Uterus (tissue), 4 donors: Measurements from ENCODE around the gene CACNA2D4. TPM values are rescaled to one million over a fixed set of nuclear protein-coding genes. Genes with fewer than 3 reads are reported as not detected.

Experiments
- DNase-seq, 2 donors: peaks; one replicate each; pipeline ENCODE4 v3.0.0-alpha.2; 2019 to 2020
- H3K27ac ChIP-seq, 2 donors: fragments of 200-600 bp; sonication (generic); 1 replicate in 1 of 2; 2 replicates in 1 of 2; pipeline ENCODE4 v1.5.1; 2016 to 2018
- H3K27me3 ChIP-seq, 2 donors: fragments of 200-600 bp; sonication (generic); one replicate each; pipeline ENCODE4 v1.5.1; 2018 to 2019; ENCODE audit warnings: control low read depth in 1 of 2
- H3K36me3 ChIP-seq, 2 donors: fragments of 200-600 bp; sonication (generic); one replicate each; pipeline ENCODE4 v1.5.1; 2019; ENCODE audit warnings: control low read depth in 1 of 2
- H3K4me1 ChIP-seq, 2 donors: fragments of 200-600 bp; sonication (generic); one replicate each; pipeline ENCODE4 v1.5.1; 2018 to 2019; ENCODE audit warnings: control low read depth in 1 of 2
- H3K4me3 ChIP-seq, 2 donors: fragments of 200-600 bp; sonication (generic); 1 replicate in 1 of 2; 2 replicates in 1 of 2; pipeline ENCODE4 v1.5.1; 2018 to 2019; ENCODE audit warnings: mild to moderate bottlenecking in 1 of 2
- H3K9me3 ChIP-seq, 2 donors: fragments of 200-600 bp; sonication (generic); one replicate each; pipeline ENCODE4 v1.5.1; 2019; ENCODE audit warnings: control low read depth in 1 of 2
- POLR2A ChIP-seq, 2 donors: fragments of 450-650 bp; IDR thresholded peaks; one replicate each; pipeline ENCODE4 v1.6.1; 2016; ENCODE audit warnings: antibody characterized with exemption in 2 of 2, mild to moderate bottlenecking in 1 of 2, moderate library complexity in 1 of 2
- intact Hi-C: fragments of 100-400 bp; cut with DNase I; formaldehyde crosslinking; loops from one replicate; pipeline ENCODE4 v1.15.1; 2023; ENCODE audit warnings: low total_unique reads
- total RNA-seq, 4 donors: library from RNA; depleted of rRNA in 3 of 4; stranded (reverse); fragments of >200 nt in 3 of 4; gene quantifications; one replicate each; pipeline versions ENCODE4 v1.1.0 to v1.2.4, GENCODE V29; 2014 to 2023
- TF ChIP-seq, protein P1 (sequence below), 4 experiments: fragments of 200-600 bp in 2 of 4; fragments of 450-650 bp in 2 of 4; sonication (generic) in 2 of 4; IDR thresholded peaks; one replicate each; pipeline ENCODE4 v1.5.1; 2016 to 2019; ENCODE audit warnings: antibody characterized with exemption in 4 of 4, mild to moderate bottlenecking in 2 of 4, moderate library complexity in 1 of 4
- donor health status: DM: yes; HTN: yes; CAD: no.

CACNA2D4 gene
- total RNA-seq, 4 donors from 2014 or later = 2.6 to 4.1 (median 4.0) TPM; not detected in 1

DNA sequence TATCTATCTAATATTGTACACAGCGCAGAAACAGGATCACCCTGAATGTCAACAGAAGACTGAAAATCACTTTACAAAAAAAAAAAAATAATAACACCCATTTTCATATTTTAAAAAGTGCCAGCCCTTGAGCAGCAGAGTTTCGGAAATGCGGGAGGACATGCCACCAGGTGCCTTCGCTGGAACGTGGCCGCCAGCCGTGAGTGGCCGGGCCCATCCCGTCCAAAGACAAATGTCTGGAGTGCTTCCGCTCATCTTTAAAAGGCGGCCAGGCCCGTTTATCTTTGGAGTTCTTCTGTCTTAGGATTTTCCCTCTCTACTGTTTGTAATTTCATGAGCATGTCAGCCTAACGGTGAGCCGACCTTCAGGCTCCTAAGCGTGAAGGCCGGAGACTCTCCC, 54.6 kb downstream of the CACNA2D4 start:
- Histone ChIP-seq H3K9me3 (no peaks in the 10 kb centered on the region), H3K4me1 (no peaks in the 10 kb centered on the region), H3K27me3 (no peaks in the 10 kb centered on the region), H3K36me3 (no peaks in the 10 kb centered on the region), H3K27ac (no peak overlapping the region), H3K4me3 (no peak overlapping the region)
- no peak for DNase-seq
- intact Hi-C loops = no loop called here
- TF ChIP-seq, protein P1, sequence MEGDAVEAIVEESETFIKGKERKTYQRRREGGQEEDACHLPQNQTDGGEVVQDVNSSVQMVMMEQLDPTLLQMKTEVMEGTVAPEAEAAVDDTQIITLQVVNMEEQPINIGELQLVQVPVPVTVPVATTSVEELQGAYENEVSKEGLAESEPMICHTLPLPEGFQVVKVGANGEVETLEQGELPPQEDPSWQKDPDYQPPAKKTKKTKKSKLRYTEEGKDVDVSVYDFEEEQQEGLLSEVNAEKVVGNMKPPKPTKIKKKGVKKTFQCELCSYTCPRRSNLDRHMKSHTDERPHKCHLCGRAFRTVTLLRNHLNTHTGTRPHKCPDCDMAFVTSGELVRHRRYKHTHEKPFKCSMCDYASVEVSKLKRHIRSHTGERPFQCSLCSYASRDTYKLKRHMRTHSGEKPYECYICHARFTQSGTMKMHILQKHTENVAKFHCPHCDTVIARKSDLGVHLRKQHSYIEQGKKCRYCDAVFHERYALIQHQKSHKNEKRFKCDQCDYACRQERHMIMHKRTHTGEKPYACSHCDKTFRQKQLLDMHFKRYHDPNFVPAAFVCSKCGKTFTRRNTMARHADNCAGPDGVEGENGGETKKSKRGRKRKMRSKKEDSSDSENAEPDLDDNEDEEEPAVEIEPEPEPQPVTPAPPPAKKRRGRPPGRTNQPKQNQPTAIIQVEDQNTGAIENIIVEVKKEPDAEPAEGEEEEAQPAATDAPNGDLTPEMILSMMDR (IDR thresholded peaks at IDR 0.05) = no peak
- no peak for TF ChIP-seq POLR2A (IDR thresholded peaks at IDR 0.05)

GRCh38 chr12:1862973-1863372, 55.5 kb downstream of the CACNA2D4 start:
- Histone ChIP-seq H3K27ac (no peak overlapping the region), H3K36me3 (no peaks in the 10 kb centered on the region)
- no peak for DNase-seq

GRCh38 chr12:1859643-1860042, 58.8 kb downstream of the CACNA2D4 start:
- TF ChIP-seq POLR2A (IDR thresholded peaks at IDR 0.05) = no peak
- TF ChIP-seq, protein P1 (IDR thresholded peaks at IDR 0.05) = no peak
- Histone ChIP-seq H3K4me3 (no peak overlapping the region), H3K4me1 (no peaks in the 10 kb centered on the region), H3K9me3 (peaks cover 0 to 13% of the 10 kb centered on the region in 2 donors), H3K27me3 (no peaks in the 10 kb centered on the region), H3K36me3 (no peaks in the 10 kb centered on the region), H3K27ac (no peak overlapping the region)
- DNase-seq = peak in 1 of 2 donors; percentile 6
- intact Hi-C loops = no loop called here

More at GRCh38 chr12:1862973-1863372, 55.5 kb downstream of the CACNA2D4 start:
- TF ChIP-seq, protein P1 (IDR thresholded peaks at IDR 0.05) = no peak
- TF ChIP-seq POLR2A (IDR thresholded peaks at IDR 0.05) = no peak
- Histone ChIP-seq H3K4me3 (no peak overlapping the region), H3K9me3 (no peaks in the 10 kb centered on the region), H3K4me1 (no peaks in the 10 kb centered on the region), H3K27me3 (no peaks in the 10 kb centered on the region)
- intact Hi-C loops = no loop called here

GRCh38 chr12:1858456-1858855, 60.0 kb downstream of the CACNA2D4 start:
- Histone ChIP-seq H3K4me1 (no peaks in the 10 kb centered on the region), H3K9me3 (peaks cover 0 to 13% of the 10 kb centered on the region in 2 donors), H3K27me3 (no peaks in the 10 kb centered on the region), H3K27ac (no peak overlapping the region), H3K36me3 (no peaks in the 10 kb centered on the region), H3K4me3 (no peak overlapping the region)
- no peak for DNase-seq
- TF ChIP-seq POLR2A (IDR thresholded peaks at IDR 0.05) = no peak
- TF ChIP-seq, protein P1 (IDR thresholded peaks at IDR 0.05) = no peak
- intact Hi-C loops = no loop called here

DNA sequence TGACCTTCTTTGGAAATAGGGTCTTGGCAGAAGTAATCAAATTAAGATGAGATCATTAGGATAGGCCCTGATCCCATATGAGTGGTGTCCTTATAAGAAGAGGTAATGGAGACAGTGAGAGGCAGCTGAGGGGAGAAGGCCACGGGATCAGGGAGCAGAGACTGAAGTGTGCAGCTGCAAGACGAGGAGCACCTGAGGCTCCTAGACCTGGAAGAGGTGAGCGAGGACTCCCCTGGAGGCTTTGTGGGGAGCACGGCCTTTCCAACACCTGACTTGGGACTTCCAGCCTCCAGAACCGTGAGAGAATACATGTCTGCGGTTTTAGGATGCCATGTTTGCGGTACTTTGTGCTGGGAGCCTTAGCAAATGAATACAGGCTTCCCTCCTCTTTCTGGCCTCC, 60.6 kb downstream of the CACNA2D4 start:
- no peak for DNase-seq
- Histone ChIP-seq H3K27me3 (no peaks in the 10 kb centered on the region), H3K27ac (no peak overlapping the region), H3K4me3 (no peak overlapping the region), H3K9me3 (peaks cover 0 to 13% of the 10 kb centered on the region in 2 donors), H3K4me1 (no peaks in the 10 kb centered on the region), H3K36me3 (no peaks in the 10 kb centered on the region)
- intact Hi-C loops = no loop called here
- no peak for TF ChIP-seq POLR2A (IDR thresholded peaks at IDR 0.05)

DNA sequence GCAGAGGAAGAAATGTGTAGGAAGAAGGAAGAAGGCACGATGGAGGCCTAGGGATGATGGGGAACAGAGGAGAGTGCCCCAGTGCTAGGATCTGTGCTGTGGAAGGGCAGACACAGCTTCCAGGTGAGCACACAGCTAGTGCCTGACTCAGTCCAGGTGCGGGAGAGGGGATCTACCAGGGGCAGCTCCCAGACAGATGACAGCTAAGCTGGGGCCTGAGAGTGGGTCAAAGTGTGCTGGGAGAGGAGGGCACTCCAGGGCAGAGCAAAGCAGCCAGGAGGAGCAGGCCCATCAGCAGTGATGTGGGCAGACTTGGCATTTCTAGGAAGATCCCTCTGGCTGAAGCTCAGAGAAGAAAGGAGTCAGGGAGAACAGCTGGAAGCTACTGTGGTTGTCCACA, 61.4 kb downstream of the CACNA2D4 start:
- no peak for DNase-seq
- H3K36me3 ChIP-seq = no peaks in the 10 kb centered on the region
- no peak overlapping the region for H3K4me3 ChIP-seq
- no peak overlapping the region for H3K27ac ChIP-seq
- no peaks in the 10 kb centered on the region for H3K27me3 ChIP-seq
- peaks cover 0 to 13% of the 10 kb centered on the region in 2 donors for H3K9me3 ChIP-seq
- intact Hi-C loops = no loop called here
- H3K4me1 ChIP-seq = no peaks in the 10 kb centered on the region
- TF ChIP-seq, protein P1 (IDR thresholded peaks at IDR 0.05) = no peak
- TF ChIP-seq POLR2A (IDR thresholded peaks at IDR 0.05) = no peak
